Muscle layer of duodenum (tissue), 2 donors: ENCODE data around the gene CBLN4.

Source experiments
- H3K27ac ChIP-seq: one replicate; pipeline ENCODE4 v1.7.0; 2013; ENCODE audit warnings: mild to moderate bottlenecking, low read length
- H3K27me3 ChIP-seq: one replicate; pipeline ENCODE4 v1.7.0; 2013; ENCODE audit warnings: low read depth, mild to moderate bottlenecking, control low read depth, low read length
- H3K36me3 ChIP-seq, 2 donors: one replicate each; pipeline ENCODE4 v1.7.0; 2013; ENCODE audit warnings: low read length in 2 of 2, control low read depth in 1 of 2, mild to moderate bottlenecking in 1 of 2; ENCODE audit not compliant: insufficient read depth in 2 of 2, control insufficient read depth in 1 of 2
- H3K4me1 ChIP-seq, 2 donors: one replicate each; pipeline ENCODE4 v1.7.0; 2013; ENCODE audit warnings: low read length in 2 of 2, mild to moderate bottlenecking in 2 of 2, control low read depth in 1 of 2, moderate library complexity in 1 of 2; ENCODE audit not compliant: insufficient read depth in 2 of 2, control insufficient read depth in 1 of 2
- H3K4me3 ChIP-seq, 2 donors: one replicate each; pipeline ENCODE4 v1.7.0; 2013; ENCODE audit warnings: low read length in 2 of 2, low read depth in 1 of 2, mild to moderate bottlenecking in 1 of 2
- H3K9me3 ChIP-seq, 2 donors: one replicate each; pipeline ENCODE4 v1.7.0; 2013; ENCODE audit warnings: low read length in 2 of 2, control low read depth in 1 of 2, mild to moderate bottlenecking in 1 of 2; ENCODE audit not compliant: control insufficient read depth in 1 of 2
- donor health status: healthy.

Gene CBLN4

DNA sequence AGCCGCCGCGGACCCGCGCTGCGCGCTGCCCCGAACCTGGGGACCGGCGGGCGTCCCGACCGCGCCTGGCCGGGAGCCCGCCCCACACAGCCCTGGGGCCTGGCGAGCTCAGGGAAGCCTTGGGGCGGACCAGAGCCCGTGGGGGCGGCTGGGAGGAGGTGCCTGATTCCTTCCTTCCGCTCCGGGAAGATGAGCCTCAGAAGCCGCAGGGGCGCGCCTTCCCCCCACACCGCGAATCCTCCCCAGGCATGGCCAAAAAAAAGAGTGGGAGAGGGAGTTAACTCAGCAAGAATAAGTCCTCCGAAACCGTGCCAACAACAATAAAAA lies at the start of gene CBLN4:
TSS of gene CBLN4 (minus strand) at position 131 of the 327 bp plus-strand sequence. CDS start 1,348 bp downstream, outside the sequence.
- no peaks in the 10 kb centered on the region for H3K36me3 ChIP-seq
- H3K4me3 ChIP-seq, result peak within 1 kb of the TSS in 1 of 2 donors; percentile 54
- H3K9me3 ChIP-seq, result no peaks in the 10 kb centered on the region
- peaks cover 0 to 27% of the 10 kb centered on the region in 2 donors for H3K4me1 ChIP-seq
- peaks cover 17% of the 10 kb centered on the region for H3K27me3 ChIP-seq
- H3K27ac ChIP-seq, result no peak within 1 kb of the TSS

DNA sequence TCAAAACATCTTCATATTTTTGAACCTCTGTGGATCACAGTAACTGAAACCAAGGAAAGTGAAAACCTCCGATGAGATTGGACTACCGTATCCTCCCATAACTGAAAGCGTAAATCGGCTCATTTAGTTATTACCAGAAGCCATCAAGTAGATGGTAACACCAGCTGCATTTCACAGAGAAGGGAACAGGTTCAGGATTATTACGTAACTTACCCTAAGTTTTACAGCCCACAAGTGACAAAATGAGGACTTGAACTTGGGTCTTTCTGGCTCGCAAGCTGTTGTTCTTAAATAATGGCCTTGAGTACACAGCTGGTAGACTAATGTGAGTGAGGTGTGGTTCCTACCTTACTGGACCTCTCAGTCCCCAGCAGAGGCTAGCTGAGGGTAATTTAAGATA lies 37.9 kb upstream of the CBLN4 start:
- Histone ChIP-seq H3K9me3 (no peaks in the 10 kb centered on the region), H3K4me1 (no peaks in the 10 kb centered on the region), H3K27ac (no peak overlapping the region), H3K27me3 (no peaks in the 10 kb centered on the region), H3K36me3 (no peaks in the 10 kb centered on the region), H3K4me3 (no peak overlapping the region)

DNA sequence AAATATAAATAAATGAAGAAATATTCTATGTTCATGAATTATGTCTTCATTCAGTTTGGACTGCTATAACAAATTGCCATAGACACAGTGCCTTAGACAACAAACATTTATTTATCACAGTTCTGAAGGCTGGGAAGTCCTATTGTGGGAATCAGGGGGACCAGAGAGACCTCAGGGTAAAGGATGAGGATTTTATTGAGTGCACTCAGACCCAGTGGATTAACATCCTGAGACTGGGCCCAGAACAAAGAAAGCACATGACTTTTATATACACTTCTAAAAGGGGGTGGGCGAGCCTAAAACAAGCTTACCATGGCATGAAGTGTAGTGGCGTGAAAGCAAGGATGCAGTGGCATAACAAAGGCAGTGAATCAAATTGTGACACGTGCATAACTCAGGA lies 26.9 kb upstream of the CBLN4 start:
- H3K9me3 ChIP-seq, result peaks cover 7 to 31% of the 10 kb centered on the region in 2 donors

DNA sequence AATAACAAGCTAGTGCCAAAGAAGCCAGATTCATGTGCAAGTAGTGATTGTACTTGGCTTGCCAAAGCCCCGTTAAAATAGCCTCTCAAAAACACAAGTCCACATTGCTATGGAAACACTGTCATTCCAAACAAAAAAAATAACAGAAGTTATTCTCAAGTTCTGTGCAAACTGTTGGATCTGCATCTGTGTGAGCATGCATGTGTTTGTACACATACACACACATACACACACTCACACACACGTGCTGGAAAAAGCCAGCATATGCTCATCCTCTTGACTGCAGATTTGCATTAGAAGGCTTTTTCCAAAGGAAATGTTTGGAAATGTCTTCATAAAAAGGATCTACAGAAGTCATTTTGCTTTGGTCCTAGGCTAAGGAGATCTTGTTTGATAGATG lies 13.4 kb upstream of the CBLN4 start:
- H3K27me3 ChIP-seq, result no peaks in the 10 kb centered on the region
- H3K36me3 ChIP-seq, result no peaks in the 10 kb centered on the region
- H3K27ac ChIP-seq, result no peak overlapping the region
- H3K9me3 ChIP-seq, result no peaks in the 10 kb centered on the region
- no peak overlapping the region for H3K4me3 ChIP-seq
- no peaks in the 10 kb centered on the region for H3K4me1 ChIP-seq

More for the DNA sequence above, 26.9 kb upstream of the CBLN4 start:
- H3K36me3 ChIP-seq, result no peaks in the 10 kb centered on the region
- no peaks in the 10 kb centered on the region for H3K4me1 ChIP-seq
- H3K27ac ChIP-seq, result no peak overlapping the region
- peak overlapping the region in 1 of 2 donors; percentile 31 for H3K4me3 ChIP-seq
- H3K27me3 ChIP-seq, result no peaks in the 10 kb centered on the region

DNA sequence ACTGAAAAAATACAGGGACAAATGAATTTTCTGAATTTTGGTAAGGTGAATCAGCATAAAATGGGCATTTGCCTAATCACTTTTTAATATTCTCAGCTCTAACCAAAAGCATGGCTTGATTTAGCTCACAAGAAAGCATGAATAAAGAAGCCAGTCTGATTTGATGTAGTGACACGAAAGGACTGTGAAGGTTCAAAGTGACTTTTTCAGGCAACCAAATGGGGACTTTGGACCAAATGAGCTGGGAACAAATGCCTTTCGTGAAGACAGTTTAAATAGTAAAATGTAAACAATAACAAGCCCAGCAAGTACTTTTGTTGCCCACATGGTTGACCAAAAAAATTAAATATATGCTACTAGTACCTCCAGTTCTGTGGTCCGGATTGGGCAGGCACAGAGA lies 12.9 kb upstream of the CBLN4 start:
- no peak overlapping the region for H3K27ac ChIP-seq
- H3K9me3 ChIP-seq, result no peaks in the 10 kb centered on the region
- H3K36me3 ChIP-seq, result no peaks in the 10 kb centered on the region
- H3K27me3 ChIP-seq, result no peaks in the 10 kb centered on the region
- H3K4me3 ChIP-seq, result no peak overlapping the region
- no peaks in the 10 kb centered on the region for H3K4me1 ChIP-seq

DNA sequence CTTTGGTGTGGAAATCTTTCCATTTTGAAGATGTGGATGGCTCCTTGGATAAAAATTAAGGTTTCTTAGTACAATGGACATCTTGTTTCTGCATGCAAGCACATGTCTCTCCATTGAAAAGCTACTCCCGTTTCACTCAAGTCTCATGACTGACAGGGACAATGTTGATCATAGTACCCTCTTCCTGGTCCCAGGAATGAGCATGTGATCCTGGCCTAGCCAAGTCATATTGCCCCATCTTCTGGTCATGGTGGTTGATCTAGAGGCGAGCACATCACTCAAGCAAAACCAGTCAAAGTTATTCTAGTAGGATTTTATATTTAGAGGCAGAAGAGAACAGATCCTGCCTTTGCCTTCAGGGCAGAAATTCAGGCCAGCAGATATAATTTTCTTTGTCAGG lies 12.2 kb upstream of the CBLN4 start:
- Histone ChIP-seq H3K36me3 (no peaks in the 10 kb centered on the region), H3K27ac (no peak overlapping the region), H3K4me3 (no peak overlapping the region), H3K9me3 (no peaks in the 10 kb centered on the region), H3K27me3 (no peaks in the 10 kb centered on the region), H3K4me1 (no peaks in the 10 kb centered on the region)

DNA sequence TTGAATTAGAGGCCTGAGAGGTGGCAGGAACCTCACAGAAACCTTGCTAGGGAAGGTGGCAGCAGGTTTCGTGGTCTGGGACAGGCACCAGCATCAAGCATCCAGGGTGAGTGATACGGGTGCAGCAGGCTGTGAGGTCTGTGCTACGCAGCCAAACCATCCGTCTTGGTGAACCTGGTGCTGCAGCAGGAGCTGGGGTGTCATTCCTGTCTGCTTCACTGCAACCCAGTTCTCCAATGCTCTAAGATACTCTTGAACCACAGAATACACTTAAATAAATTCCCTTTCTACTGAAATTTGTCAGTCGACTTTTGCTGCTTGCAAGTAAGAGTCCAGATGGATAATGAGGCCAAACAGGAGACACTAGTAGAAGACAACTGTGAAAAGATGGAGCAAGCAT lies 9.7 kb upstream of the CBLN4 start:
- Histone ChIP-seq H3K36me3 (no peaks in the 10 kb centered on the region), H3K27ac (no peak overlapping the region), H3K4me1 (no peaks in the 10 kb centered on the region), H3K27me3 (no peaks in the 10 kb centered on the region), H3K4me3 (no peak overlapping the region), H3K9me3 (peaks cover 0 to 3% of the 10 kb centered on the region in 2 donors)

DNA sequence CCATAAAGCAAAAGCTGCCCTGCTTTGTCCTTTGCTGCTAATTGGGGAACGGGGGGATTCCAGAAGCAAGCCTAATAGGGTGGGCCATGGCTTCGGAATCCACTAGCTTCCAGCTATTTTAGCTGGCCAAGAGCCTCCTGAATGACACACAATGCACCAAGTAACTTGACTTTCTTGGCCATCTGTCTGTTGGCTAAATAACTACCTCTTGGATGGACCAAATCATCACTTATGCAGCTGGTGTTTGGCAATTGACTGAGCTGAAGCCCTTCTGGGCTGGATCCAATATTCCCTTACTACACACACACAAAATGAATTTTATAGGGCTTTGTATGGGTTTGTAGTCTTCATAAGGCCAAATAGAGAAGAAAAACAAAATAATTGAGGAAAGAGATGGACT lies 8.8 kb upstream of the CBLN4 start:
- H3K36me3 ChIP-seq, result no peaks in the 10 kb centered on the region
- H3K9me3 ChIP-seq, result peaks cover 0 to 3% of the 10 kb centered on the region in 2 donors
- no peak overlapping the region for H3K4me3 ChIP-seq
- H3K27ac ChIP-seq, result no peak overlapping the region
- no peaks in the 10 kb centered on the region for H3K4me1 ChIP-seq
- no peaks in the 10 kb centered on the region for H3K27me3 ChIP-seq

DNA sequence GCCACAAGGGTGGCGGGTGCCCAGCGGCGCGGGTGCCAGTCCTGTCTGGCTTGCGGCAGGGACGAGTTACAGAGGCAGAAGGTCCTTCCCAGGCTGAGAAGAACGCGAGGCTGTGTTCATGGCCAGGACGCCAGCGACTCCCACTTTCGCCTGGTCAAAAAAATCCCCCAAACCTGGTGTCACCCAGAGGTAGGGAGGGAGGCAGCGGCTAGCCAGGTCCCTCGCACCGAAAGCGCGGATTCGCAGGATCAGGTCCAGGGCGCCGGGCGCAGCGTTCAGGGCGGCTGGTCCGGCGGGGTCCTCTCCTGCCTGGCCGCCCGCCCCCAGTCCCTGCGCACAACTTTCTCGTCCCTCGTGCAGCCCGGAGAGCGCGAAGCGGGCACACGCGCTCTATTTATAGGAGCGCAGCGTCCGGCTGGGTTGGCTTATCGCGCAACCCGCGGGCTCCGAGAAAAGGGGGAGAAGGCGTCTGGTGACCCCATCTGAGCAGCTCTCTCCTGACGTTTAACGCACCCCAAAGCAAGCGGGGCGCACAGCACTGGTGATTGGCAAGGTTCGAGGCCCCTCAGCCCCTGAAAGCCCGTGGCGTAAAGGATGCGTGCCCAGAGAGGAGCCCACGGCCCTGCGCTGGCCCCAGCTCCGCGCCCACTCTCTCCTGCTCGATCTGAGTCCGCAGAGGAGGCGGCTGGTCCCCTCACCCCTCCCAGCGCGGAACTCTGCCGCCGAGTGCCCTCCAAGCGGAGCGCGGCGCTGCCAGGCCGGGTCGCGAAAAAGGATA lies 519 bp downstream of the CBLN4 start:
- peaks cover 0 to 27% of the 10 kb centered on the region in 2 donors for H3K4me1 ChIP-seq
- peaks cover 17% of the 10 kb centered on the region for H3K27me3 ChIP-seq
- H3K36me3 ChIP-seq, result no peaks in the 10 kb centered on the region
- H3K27ac ChIP-seq, result no peak overlapping the region
- H3K4me3 ChIP-seq, result peak overlapping the region in 1 of 2 donors; percentile 54
- H3K9me3 ChIP-seq, result no peaks in the 10 kb centered on the region

DNA sequence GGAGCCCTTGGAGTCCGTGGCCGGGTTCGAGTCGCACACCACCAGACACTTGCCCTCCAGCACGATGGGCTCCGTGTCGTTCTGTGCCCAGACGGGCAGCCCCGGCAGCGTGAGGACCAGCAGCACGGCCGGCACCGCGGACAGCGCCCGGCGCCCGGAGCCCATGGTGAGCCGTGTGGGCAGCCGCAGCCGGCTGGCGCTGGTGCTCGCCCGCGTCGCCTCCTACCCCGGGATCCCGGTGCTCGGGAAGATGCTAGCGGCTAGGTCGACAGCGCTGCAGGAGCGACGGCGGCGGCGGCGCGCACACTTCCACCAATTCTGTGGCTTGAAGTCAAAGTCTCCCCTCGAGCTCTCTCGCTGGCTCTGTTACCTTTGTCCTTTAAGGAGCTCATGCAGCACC lies 1.3 kb downstream of the CBLN4 start:
- Histone ChIP-seq H3K9me3 (no peaks in the 10 kb centered on the region), H3K4me3 (peak overlapping the region in 1 of 2 donors; percentile 34), H3K27ac (no peak overlapping the region), H3K27me3 (peaks cover 17% of the 10 kb centered on the region), H3K36me3 (no peaks in the 10 kb centered on the region), H3K4me1 (peaks cover 0 to 27% of the 10 kb centered on the region in 2 donors)

DNA sequence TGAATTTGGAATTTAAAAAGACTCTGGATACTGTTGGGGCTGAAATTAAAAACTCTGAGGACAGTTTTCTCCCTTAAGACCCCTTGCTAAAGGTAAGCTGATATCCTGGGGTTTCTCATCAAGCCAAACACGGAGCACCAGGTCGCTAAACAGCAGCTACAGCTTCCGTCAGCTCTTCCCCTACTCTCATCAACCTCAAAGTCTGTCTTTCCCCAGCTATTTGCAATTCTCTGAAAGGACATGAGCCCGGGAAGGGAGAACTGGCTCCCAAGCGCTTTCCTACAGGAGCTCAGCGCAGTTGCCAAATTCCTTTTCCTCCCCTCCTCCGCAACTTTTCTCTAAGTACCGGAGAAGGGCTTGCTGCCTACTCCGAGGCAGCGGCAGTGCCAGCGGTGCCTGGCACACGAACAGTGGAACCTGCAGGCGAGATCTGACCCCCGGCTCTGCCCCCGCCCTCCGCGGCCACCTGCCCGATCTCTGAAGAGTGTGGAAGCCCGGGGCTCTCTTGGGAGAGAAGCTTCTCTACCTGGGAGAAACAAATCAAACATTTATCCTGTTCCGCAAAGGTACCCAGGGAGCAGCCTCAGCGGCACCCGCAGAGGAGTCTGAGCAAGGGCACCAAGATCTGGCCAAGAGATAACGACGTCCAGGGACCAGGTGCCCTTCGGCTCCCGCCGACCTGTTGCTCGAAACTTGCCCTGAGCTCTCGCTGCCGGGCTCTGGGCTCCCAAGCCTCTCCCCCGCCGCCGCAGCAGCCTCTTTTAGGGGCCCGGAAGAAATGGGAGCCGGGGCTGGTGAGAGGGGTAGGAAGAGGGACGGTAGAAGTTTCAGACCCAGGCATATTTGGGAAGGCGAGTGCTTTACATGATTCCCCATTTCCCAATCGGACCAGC lies 2.2 kb downstream of the CBLN4 start:
- H3K27me3 ChIP-seq, result peaks cover 17% of the 10 kb centered on the region
- H3K4me3 ChIP-seq, result peak overlapping the region in 1 of 2 donors; percentile 34
- H3K9me3 ChIP-seq, result no peaks in the 10 kb centered on the region
- H3K27ac ChIP-seq, result no peak overlapping the region
- no peaks in the 10 kb centered on the region for H3K36me3 ChIP-seq
- H3K4me1 ChIP-seq, result peaks cover 0 to 27% of the 10 kb centered on the region in 2 donors
